Measurements from ENCODE around the gene TLCD2.

DNA sequence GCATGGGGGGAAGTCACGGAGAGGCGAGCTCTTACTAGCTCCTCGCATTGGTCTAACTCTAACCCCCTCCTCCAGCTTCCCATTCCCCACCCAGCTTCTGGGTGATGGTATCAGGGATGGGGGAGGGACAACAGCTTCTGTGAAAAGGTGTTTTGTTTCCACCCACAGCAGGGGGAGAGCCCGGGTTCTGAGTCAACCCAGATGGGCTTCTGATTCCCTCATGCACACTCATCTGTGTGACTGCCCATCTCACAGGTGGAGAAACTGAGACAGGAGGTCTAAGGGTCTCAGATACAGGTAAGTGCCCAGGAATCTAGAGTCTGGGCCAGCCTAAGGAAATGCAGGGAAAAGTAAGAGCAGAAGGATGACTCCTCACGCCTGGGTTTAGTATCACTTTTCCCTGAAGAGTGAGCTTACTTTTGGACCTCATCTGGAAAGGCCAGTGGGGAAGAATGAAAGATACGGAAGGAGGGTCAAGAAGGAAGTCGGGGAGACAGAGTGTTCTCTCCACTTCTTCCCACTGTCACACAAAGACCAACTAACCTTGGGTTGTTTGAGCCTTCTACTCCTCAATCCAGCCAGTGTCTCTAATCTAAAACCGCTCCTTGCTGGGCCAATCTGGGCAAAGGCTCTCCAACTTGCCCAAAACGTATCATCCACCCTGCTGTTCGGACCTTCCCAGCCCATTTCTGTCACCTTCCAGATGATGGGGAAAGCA, 3.1 kb upstream of the TLCD2 start:
- TF ChIP-seq, protein P1, sequence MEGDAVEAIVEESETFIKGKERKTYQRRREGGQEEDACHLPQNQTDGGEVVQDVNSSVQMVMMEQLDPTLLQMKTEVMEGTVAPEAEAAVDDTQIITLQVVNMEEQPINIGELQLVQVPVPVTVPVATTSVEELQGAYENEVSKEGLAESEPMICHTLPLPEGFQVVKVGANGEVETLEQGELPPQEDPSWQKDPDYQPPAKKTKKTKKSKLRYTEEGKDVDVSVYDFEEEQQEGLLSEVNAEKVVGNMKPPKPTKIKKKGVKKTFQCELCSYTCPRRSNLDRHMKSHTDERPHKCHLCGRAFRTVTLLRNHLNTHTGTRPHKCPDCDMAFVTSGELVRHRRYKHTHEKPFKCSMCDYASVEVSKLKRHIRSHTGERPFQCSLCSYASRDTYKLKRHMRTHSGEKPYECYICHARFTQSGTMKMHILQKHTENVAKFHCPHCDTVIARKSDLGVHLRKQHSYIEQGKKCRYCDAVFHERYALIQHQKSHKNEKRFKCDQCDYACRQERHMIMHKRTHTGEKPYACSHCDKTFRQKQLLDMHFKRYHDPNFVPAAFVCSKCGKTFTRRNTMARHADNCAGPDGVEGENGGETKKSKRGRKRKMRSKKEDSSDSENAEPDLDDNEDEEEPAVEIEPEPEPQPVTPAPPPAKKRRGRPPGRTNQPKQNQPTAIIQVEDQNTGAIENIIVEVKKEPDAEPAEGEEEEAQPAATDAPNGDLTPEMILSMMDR (conservative IDR thresholded peaks at IDR 0.05): no peak
- no peak for TF ChIP-seq EZH2 (IDR thresholded peaks at IDR 0.05; ENCODE audit: low read depth)

Measured in PC-9 (cell line).